ENCODE data around the gene VGLL4. TPM values are rescaled to one million over a fixed set of nuclear protein-coding genes. Genes with fewer than 3 reads are reported as not detected.
"Not testable (repeated sequence)": the region's sequence is repeated elsewhere in the genome, so short reads cannot be mapped to it uniquely, and the experiment has no call there.

VGLL4 gene
- polyA plus RNA-seq, 1 donor: 50.7 TPM

DNA sequence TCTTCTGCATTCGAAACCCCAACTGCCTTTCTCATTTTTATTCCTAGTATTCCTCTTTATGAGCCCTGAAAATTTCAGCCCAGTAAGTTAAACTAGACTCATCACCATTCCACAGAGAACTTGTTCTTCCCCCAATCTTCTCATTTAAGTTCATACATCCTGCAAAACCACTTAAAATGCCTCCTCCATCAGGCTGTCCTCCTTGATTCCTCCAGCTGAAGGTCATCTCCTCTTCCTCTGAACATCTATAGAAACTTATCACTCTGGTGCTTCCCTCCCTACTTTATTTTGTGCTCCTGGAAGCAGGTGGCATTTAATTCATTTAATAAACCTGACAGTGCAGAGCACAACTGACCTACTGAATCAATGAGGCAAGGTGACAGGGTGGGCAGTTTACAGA lies 38.3 kb downstream of the VGLL4 start:
- no peak for DNase-seq

DNA sequence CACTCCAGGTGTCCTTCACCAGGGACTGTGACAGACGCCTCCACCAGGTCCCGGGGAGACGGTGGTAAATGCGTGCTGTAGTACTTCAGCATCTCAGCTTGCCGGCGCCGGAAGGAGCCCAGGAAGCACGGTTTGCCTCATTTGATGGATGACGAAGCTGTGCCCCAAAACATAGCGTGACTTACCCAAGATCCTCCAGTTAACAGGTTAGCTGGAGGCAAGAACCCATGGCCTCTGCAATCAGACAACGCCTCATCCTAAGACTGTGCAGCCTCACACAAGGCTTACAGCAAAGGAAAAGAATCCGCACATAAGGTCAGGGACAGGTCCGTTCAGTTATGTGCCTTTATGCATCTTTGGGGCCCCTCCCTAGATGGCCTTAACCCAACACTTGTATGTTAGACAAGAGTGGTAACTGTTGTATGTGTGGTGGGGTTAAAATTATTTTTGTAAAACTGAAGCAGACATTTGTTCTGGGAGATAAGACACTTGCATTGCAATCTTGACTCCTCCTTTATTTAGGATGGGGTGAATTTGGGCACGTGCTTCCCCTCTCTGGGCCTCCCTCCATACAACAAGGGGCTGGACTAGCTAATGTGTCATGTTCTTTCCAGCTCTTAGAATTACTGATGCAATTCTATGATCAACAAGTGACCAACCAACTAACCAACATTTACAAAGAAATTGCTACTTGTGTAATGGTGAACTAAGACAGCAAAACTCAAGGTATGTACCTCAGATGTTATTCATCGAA lies 39.4 kb downstream of the VGLL4 start:
- DNase-seq: no peak

DNA sequence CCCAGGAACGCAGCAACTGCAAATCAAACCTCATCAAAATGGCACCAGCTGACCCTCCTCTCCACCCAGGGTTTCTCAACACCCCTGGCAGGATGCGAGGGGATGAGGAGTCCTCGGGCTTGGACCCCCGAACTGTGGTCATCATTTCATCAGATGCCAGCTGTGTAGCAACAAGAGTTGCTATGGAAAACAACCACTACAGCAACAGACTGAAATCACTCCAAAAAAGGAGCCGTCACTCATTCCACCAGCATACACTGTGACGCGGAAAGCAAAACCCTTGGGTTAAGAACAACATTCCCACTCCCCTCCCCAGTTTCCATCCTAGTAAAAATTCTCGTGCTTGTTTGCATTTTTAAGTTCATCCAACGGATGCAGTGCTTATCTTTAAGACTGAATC lies 40.1 kb downstream of the VGLL4 start:
- DNase-seq: no peak

DNA sequence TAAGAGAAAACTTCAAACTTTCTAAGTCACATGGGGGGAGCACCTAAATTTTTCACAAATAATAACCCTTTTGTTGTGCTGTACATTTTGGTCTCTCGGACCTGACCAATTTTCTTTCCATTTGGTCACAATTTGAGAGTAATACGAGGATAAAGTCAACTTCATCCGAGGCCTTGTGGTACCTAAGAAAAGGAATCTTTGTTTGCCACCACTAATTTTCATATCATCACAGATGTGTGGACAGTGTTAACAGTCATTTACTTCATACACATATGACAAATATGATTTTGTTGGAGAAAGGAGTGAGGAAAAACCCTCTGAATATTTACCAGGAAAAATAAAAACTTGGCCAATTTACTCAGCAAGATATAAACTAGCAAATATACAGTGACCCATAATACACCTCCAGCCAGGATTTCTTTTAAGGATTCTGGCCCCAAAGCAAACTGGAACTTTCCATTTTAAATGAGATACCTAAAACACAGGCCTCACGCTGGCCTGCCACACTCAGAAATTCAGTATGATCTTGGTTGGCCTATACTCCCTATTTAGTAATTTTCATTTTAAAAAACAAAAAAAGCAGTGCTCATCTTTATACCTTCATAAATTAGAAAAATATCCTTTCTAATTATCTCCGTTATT lies 40.7 kb downstream of the VGLL4 start:
- no peak for DNase-seq

DNA sequence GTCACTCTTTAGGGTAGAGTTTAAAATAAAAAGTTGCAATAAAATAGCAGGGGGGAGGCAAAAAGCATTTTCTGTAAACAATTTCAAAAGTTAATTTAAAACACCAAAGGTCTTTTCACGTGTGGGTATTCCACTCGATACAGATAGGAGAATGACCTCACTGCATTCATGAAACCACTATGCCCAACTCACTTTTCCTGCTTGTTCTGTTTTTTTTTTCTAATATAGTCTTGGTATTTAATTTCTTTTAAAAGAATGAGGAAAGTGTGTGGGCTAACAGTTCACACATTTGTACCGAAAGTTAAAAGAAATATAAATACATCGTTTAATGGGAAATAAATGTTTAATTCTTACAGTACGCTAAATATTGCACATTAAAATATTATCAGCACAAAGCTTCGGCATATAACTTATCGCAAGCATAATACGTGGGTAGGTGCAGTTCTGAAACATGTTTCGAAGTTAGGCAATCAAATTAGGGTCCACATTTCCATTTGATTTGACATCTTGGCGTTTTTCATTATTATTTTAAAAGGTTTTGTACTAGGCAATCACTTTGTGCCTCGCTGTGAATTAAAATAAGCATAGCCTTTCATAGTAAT lies 41.4 kb downstream of the VGLL4 start:
- DNase-seq: no peak

DNA sequence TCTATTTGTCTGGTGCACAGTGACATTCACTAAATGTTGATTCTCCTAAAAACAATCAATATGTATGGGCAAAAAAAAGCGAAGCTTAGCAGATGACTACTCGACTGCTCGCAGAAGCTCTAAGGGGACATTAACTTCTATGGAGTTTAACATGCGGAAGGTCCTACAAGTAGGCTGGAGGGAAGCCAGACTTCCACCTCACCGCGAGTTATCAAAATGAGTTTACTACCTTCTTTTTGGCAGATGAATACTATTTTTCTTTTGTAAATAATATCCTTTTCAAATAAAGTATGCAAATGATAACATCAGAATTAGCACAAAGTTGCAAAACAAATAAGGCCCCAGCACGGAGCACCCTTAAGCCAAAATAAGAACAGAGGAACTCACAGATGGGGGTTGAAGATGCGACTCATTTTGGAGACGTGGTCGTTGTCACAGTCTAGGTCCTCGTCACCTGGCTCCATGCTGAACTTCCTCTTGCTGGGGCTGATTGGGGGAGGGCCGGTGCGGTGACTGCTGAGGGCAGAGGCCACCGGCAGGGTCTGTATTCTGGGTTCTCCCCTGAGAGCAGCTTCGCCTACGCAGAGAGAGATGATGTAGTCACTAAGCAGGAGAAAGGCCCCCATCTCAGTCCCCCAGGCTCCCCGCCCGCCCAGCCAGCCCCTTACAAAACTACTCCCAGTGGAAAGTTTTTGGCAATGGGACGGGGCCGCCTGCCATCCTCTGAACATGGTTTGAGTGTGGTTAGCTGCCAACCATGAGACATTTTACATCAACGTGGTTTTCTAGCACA lies 42.1 kb downstream of the VGLL4 start:
- no peak for DNase-seq

DNA sequence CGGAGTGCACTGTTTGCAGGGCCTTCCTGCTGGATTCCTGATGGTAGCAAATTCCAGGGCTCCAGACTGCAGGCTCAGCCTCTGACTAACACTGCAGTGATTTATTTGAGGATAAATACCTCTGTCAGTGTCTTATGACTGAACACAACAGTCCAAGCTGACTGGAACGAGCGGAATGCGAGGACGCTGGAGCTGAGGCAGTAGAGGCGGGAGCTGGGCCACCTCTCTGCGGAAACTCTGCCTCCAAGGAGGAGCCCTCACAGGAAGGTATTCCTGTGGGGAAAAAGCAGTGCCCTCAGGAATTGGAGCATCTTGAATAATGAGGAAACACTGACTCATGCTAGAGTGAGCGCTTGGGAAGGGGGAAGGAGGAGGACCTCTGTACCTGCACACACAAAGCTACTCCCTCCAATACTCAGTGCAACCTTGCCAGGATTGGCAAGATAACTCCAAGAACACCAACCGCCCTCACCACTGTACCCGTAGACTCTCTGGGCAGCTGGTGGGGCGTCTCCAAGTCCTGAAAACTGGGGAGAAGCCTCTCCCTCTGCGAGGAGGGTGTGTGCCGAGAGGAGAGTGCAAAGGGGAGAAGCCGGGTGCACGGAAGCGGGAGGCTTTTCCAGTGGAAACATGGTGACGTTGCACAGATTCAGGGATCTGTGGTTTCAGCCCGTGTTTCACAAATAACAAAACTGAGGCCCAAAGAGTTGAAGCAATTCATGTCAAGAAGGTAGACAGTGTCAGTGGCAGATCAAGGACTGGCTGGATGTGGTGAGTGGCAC lies 43.0 kb downstream of the VGLL4 start:
- DNase-seq: no peak

DNA sequence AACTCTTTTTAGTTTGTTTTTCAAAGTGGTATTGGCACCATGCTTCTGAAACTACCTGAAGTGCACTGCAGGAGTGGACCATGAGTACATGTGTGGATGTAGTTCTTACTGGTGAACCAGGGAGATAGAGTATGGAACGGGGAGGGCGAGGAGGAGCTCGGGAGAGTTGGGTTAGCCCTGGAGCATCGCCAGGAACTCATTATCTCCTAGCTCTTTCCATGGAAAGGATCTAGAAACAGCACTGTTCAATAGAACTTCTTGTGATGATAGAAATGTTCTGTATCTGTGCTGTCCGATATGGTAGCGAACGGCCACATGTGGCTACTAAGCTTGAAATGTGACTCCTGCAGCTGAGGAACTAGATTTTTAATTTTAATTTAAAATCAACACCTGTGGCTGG lies 47.3 kb downstream of the VGLL4 start:
- DNase-seq: no peak

DNA sequence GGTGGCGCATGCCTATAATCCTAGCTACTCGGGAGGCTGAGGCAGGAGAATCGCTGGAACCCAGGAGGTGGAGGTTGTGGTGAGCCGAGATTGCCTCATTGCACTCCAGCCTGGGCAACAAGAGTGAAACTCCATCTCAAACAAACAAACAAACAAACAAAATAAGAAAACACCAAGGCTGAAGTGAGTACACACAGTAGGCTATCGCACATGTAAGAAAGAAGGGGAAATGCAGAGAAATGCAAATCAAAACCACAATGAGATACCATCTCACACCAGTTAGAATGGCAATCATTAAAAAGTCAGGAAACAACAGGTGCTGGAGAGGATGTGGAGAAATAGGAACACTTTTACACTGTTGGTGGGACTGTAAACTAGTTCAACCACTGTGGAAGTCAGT lies 48.7 kb downstream of the VGLL4 start:
- not testable (repeated sequence) for DNase-seq

DNA sequence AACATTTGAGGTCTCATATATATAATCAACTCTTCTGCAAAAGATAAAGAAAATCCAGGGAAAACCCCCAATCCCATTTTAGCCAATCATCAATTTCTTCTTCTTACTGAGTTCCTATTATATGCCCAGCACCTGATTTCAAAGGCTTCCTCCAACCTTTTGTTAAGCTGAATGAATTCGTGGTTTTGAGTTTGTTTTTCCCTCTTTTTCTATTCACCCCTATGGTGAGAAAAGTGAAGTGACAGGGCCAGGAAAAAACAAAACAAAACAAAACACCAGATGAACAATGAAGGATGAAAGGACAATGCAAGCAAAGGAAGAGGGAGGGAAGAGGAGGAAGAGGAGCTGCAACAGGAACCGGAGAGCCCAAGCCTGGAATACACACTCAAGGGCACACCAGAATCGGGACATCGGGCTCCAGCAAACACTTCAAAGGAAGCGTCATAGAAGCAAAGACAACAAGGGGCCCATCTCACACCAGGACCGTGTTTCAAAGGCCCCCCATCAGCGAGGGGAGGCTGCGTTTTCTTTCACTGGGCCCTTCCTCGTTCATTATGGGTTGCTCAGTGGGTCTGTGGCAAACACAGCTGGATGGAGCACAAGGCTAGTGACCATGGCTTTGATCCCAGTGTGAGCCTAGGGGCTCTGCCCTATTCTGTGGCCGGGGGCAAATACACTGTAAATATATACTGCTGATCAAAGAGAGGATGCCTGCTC lies 50.2 kb downstream of the VGLL4 start:
- DNase-seq: no peak

DNA sequence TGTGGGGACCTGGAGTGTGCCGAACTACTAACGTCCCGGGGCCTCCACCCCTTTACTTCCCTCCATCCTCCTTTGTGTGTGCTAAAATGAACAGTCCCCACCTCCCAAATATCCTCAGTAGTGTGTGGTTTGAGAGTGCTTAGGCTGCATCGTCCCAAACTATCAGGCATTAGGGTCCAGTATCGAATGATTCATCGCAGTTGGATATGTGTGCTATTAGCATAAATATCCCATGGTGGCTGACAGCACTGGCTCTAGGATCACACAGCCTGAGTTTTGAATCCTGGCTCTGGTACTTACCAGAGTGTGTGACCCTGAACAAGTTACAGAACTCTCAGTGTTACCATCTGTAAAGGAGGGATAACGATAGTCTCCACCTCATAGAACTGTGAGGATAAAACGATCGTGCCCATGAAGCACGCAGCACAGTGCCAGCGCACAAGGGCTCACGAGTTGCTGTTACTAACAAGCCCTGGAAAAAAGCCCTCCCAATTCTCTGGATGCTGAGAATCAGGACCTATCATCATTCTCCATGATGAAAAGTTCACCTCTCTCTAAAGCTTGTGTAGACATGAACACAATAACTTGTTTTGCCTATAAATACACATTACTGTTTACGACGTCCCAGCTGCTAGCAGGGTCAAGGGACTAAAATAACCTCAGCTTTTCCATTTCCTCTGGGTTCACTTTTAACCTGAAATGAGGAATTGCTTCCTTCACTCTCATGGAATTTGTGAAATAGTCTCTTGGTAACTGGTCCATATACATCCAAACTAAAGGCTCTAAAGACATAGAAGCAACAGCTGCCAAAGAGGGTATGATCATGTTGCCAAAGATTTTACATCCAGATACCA lies 51.0 kb downstream of the VGLL4 start:
- no peak for DNase-seq

DNA sequence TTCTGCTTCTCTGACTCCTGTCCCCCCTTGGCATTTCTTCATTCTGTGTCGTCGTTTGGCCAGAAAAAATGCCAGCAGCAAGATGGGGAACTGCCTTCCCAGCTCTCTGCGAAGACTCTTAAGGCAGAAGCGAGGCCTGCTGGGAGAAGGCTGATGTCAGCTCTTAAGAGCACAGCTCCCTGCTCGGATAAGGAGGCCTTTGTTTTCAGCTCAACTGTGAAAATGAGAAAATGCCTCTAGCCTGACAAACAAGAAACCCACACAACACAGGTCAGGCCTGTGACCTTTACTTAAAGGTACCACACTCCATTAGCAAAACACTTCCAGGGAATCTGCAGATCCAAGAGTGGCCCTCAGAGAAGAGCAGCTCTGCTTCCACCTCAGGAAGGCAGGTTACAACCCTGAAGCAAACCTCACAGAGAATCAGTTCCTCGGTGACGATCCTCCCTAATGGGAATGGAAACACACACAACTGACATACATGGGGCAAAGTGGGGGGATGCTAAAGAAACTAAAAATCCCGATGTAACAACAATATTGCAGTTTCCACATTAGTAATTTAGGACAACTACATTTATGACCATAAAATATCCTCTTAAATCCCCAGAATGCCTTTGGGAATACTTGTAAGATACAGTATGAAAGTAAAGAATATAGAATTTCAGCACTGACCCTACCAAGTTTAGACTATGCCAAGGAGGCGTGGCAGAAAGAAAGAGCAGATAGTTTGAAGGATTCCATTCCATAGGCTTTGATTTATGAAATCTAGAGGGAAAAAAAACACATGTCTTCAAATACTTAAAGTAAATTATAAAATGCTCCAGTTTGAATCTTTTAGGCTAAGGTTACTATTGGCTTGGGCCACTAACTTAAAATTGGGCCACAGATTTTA lies 52.1 kb downstream of the VGLL4 start:
- no peak for DNase-seq

DNA sequence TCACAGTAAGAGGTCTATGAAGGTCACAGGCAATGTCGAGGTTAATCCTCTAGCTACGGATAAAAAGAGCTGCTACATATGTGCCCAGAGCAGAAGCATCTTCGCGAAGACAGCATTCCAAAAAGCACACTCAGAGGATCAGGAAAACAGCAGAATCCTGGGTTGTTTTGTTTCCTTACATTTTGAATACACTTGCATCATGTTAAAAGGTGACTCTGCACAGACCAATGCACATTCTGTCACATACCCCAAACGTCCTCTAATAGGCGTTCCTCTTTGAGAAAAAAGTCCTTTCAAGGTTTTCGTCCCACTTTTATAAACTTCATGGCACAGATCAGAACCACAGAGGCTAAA lies 52.7 kb downstream of the VGLL4 start:
- no peak for DNase-seq

DNA sequence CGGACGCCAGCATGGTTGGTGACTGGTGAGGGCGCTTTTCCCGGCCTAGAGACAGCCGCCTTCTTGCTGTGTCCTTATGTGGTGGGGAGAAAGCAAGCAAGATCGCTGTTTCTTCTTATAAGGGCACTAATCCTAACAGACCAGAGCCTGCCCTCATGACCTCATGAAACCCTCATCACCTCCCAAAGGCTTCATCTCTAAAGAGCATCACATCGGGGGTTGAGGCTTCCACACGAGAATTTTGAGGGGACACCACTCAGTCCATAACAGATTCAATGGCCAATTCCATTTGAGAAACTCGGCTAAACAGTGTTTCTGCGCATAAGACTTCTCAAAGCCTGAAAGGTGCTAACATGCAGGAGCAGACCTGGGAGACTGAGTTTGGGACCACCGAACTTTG lies 54.0 kb downstream of the VGLL4 start:
- no peak for DNase-seq

DNA sequence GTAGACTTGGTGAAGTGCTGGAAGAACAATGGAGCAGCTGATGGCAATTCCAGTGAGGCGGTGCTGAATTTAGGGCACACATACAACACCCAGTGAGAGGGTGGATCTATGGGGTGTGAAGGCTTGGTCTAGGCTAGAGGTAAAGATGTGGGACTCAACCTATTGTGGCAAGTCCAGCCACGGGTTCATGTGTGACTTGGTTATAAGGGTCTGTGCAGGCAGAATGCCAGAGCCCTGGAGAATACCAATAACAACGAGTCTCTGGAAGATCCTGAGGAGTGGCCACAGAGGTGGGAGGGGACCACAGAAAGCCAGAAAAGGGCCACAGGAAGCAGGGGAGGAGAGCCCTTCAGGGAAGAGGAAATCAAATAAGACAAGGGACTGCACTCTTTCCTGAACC lies 55.0 kb downstream of the VGLL4 start:
- no peak for DNase-seq

DNA sequence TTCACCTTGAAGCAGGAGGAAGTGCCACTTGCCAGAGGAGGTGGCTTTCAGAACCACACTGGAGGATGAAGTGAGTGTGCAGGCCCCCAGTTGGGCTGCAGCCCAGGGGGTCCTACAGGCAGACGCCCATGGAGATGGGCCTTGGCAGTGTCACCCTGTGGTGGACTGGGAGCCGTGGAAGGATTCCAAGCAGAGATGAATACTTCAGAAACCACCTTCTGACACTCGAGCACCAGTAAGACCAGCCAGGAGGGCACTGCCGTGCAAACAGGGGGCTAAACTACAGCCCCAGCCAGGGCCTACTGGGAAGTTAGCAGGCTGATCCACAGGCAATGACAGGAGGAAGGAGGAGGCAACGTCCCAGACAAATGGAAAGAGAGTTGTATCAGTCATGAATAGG lies 55.4 kb downstream of the VGLL4 start:
- DNase-seq: no peak

DNA sequence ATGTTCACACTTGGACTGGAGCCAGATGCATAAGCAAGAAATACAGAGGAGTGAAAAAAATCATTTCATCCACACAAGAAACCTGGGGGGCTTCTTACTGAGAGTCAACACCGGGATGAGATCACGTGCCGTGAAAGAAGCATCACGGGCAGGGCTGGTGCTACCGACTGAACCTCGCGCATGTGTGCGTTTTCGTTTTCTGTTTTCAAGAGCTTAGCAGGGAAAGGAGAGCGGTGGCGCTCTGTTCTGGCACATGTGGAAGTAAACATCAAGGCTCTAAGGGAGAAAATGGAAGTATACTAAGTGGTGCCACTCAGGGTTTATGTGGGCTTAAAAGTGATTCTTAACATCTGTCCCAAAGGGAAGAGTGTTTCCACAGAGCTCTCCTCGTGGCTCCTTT lies 55.9 kb downstream of the VGLL4 start:
- no peak for DNase-seq

DNA sequence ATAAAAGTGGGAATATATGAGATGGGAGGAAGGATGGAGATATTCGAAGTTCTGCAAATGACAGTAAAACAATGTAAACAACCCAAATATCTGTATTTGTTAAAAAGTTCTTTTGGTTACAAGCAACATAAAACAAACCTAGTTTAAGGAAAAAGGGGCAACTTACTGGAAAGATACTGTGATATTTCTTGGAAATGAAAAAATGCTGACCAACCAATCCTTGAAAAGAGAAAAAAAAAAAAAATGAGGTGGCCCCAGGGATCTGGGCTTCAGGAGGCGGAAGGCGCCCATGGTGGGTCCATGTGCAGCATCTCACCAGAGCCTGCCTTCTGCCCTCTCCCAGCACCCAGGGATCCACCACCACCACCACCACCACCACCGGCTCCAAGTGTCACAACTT lies 59.1 kb downstream of the VGLL4 start:
- DNase-seq: no peak

DNA sequence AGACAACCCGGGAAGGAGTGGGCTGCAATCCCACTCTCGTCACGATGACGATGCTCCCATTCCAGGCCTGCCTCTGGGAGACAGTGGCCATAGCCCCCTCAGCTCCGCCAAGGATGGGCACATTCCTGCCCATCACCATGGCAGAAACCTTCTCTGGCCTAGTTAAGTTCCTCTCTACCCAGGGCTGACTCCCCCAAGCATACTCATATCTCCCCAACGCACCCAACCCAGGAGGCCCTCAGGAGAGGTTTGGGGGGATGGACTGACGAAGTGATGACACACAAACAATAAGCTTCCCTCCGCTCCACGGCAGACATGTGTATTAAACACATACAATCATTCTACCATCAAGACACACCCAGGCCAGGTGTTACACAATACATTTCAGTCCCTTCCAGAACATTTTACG lies 60.1 kb downstream of the VGLL4 start:
- no peak for DNase-seq

DNA sequence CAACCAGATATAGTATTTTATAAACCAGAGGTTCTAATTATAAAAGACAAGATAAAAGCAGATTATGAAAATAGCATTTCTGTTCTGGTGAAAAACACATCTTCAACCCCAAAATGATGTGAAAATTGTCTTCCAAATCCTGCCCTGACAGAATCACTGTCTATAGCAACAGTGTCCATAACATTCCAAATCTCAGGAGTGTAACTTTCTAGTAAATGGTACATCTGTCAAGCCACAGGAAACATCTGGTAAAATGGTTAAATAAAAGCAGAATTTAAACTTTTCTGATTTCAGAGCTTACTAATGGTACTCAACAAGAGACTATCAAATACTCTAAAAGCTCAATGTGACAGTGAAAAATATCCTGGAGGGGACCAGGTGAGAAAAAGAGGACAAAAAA lies 60.5 kb downstream of the VGLL4 start:
- DNase-seq: peak; percentile 77

All from hindlimb muscle (tissue), 1 donor.